GM04504 (cell line): ENCODE measurements around the gene KISS1.
"Not testable (repeated sequence)": the region's sequence is repeated elsewhere in the genome, so short reads cannot be mapped to it uniquely, and the experiment has no call there.

ENCODE experiments used
- DNase-seq: peaks from one replicate; pipeline ENCODE4 v3.0.0-alpha.2; 2012; ENCODE audit warnings: low read depth

The KISS1 gene

GRCh38 chr1:204196068-204196795 is at the start of gene KISS1:
Gene KISS1 (minus strand): TSS chr1:204196491. CDS start chr1:204192876, 3,615 bp downstream.
- no peak for DNase-seq

- DNase-seq, result no peak
These were observed 46.6 kb upstream of the KISS1 start for GRCh38 chr1:204242920-204243319.

GRCh38 chr1:204241914-204242313 is 45.6 kb upstream of the KISS1 start:
- DNase-seq, result no peak

- no peak for DNase-seq
These were observed 44.8 kb upstream of the KISS1 start for GRCh38 chr1:204241050-204241449.

GRCh38 chr1:204240233-204240632 is 43.9 kb upstream of the KISS1 start:
- DNase-seq, result no peak

GRCh38 chr1:204239401-204239800 is 43.1 kb upstream of the KISS1 start:
- DNase-seq, result not testable (repeated sequence)

- DNase-seq, result not testable (repeated sequence)
These were observed 42.2 kb upstream of the KISS1 start for GRCh38 chr1:204238520-204238919.

- not testable (repeated sequence) for DNase-seq
These were observed 41.2 kb upstream of the KISS1 start for GRCh38 chr1:204237515-204237914.

GRCh38 chr1:204232526-204232925 is 36.2 kb upstream of the KISS1 start:
- no peak for DNase-seq

GRCh38 chr1:204230211-204230610 is 33.9 kb upstream of the KISS1 start:
- DNase-seq, result no peak

GRCh38 chr1:204228896-204229295 is 32.6 kb upstream of the KISS1 start:
- DNase-seq, result no peak

GRCh38 chr1:204227996-204228785 is 31.9 kb upstream of the KISS1 start:
- no peak for DNase-seq

GRCh38 chr1:204227351-204227750 is 31.1 kb upstream of the KISS1 start:
- no peak for DNase-seq

- no peak for DNase-seq
These were observed 29.8 kb upstream of the KISS1 start for GRCh38 chr1:204225841-204226735.

GRCh38 chr1:204224655-204225054 is 28.4 kb upstream of the KISS1 start:
- no peak for DNase-seq

- DNase-seq, result no peak
These were observed 27.0 kb upstream of the KISS1 start for GRCh38 chr1:204223129-204223860.

- no peak for DNase-seq
These were observed 26.4 kb upstream of the KISS1 start for GRCh38 chr1:204222764-204223055.

- DNase-seq, result no peak
These were observed 25.9 kb upstream of the KISS1 start for GRCh38 chr1:204222006-204222763.

GRCh38 chr1:204221271-204221670 is 25.0 kb upstream of the KISS1 start:
- DNase-seq, result no peak

- DNase-seq, result no peak
These were observed 23.8 kb upstream of the KISS1 start for GRCh38 chr1:204219971-204220616.

GRCh38 chr1:204218552-204218951 is 22.3 kb upstream of the KISS1 start:
- no peak for DNase-seq
